GM04504 (cell line): ENCODE measurements around the gene PCSK9.
"Not testable (repeated sequence)": the region's sequence is repeated elsewhere in the genome, so short reads cannot be mapped to it uniquely, and the experiment has no call there.

ENCODE experiments used
- DNase-seq: peaks from one replicate; pipeline ENCODE4 v3.0.0-alpha.2; 2012; ENCODE audit warnings: low read depth

PCSK9 gene

GRCh38 chr1:55010194-55010886 is 29.0 kb upstream of the PCSK9 start:
- DNase-seq: no peak

- DNase-seq: no peak
Measured at GRCh38 chr1:55010887-55011217, 28.5 kb upstream of the PCSK9 start.

GRCh38 chr1:55012661-55013060 is 26.7 kb upstream of the PCSK9 start:
- no peak for DNase-seq

GRCh38 chr1:55015123-55015522 is 24.2 kb upstream of the PCSK9 start:
- DNase-seq: no peak

- DNase-seq: no peak
Measured at GRCh38 chr1:55015731-55016620, 23.4 kb upstream of the PCSK9 start.

- no peak for DNase-seq
Measured at GRCh38 chr1:55018395-55018794, 21.0 kb upstream of the PCSK9 start.

- DNase-seq: peak; percentile 80
Measured at GRCh38 chr1:55021942-55022546, 17.3 kb upstream of the PCSK9 start.

- DNase-seq: not testable (repeated sequence)
Measured at GRCh38 chr1:55024163-55024562, 15.2 kb upstream of the PCSK9 start.

GRCh38 chr1:55026682-55027081 is 12.7 kb upstream of the PCSK9 start:
- DNase-seq: not testable (repeated sequence)

- DNase-seq: not testable (repeated sequence)
Measured at GRCh38 chr1:55031098-55031497, 8.2 kb upstream of the PCSK9 start.

GRCh38 chr1:55033265-55033614 is 6.1 kb upstream of the PCSK9 start:
- no peak for DNase-seq

- DNase-seq: no peak
Measured at GRCh38 chr1:55034476-55035133, 4.7 kb upstream of the PCSK9 start.

GRCh38 chr1:55035904-55036303 is 3.4 kb upstream of the PCSK9 start:
- DNase-seq: no peak

GRCh38 chr1:55037733-55038551 is 1.4 kb upstream of the PCSK9 start:
- no peak for DNase-seq

- no peak for DNase-seq
Measured at GRCh38 chr1:55038552-55038838, 853 bp upstream of the PCSK9 start.

- DNase-seq: no peak
Measured at GRCh38 chr1:55038974-55039341, 390 bp upstream of the PCSK9 start.

- no peak for DNase-seq
Measured at GRCh38 chr1:55040083-55040932, 960 bp downstream of the PCSK9 start.

- no peak for DNase-seq
Measured at GRCh38 chr1:55040933-55041494, 1.7 kb downstream of the PCSK9 start.

GRCh38 chr1:55041613-55042012 is 2.3 kb downstream of the PCSK9 start:
- no peak for DNase-seq

GRCh38 chr1:55043011-55043410 is 3.7 kb downstream of the PCSK9 start:
- DNase-seq: no peak

- no peak for DNase-seq
Measured at GRCh38 chr1:55043726-55044125, 4.4 kb downstream of the PCSK9 start.
